Measurements from ENCODE around the gene TMEM63A. TPM values are rescaled to one million over a fixed set of nuclear protein-coding genes. Genes with fewer than 3 reads are reported as not detected.

The TMEM63A gene
- total RNA-seq, 1 donor: 26.4 TPM

DNA sequence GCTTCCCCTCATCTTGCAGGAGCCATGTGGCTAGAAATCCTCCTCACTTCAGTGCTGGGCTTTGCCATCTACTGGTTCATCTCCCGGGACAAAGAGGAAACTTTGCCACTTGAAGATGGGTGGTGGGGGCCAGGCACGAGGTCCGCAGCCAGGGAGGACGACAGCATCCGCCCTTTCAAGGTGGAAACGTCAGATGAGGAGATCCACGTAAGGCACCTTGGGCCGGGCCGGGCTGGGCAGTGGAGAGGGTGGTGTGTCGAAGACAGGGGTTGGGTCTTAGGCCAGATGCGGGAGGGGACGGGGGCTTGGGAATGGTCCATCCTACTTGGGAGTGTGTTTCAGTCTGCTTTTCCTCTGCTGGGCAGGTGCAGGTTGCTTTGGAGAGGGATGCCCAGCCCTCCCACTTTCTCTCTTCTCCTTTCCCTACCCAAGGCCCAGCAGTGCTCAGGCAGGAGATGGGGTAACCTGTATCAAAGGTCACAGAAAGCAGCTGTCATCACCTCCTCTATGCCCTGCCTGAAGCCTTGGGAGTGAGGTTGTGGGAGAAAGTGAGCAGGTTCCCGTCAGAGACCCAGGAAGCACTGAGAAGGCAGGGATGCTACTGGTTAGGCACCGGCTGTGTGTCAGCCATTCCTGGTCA is 53.4 kb downstream of the TMEM63A start:
- no peak for DNase-seq (ENCODE audit: low read depth)
- TF ChIP-seq, protein P1, sequence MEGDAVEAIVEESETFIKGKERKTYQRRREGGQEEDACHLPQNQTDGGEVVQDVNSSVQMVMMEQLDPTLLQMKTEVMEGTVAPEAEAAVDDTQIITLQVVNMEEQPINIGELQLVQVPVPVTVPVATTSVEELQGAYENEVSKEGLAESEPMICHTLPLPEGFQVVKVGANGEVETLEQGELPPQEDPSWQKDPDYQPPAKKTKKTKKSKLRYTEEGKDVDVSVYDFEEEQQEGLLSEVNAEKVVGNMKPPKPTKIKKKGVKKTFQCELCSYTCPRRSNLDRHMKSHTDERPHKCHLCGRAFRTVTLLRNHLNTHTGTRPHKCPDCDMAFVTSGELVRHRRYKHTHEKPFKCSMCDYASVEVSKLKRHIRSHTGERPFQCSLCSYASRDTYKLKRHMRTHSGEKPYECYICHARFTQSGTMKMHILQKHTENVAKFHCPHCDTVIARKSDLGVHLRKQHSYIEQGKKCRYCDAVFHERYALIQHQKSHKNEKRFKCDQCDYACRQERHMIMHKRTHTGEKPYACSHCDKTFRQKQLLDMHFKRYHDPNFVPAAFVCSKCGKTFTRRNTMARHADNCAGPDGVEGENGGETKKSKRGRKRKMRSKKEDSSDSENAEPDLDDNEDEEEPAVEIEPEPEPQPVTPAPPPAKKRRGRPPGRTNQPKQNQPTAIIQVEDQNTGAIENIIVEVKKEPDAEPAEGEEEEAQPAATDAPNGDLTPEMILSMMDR (IDR thresholded peaks at IDR 0.05; ENCODE audit: insufficient read depth, low read length): no peak
- no peak overlapping the region for H3K4me3 ChIP-seq (ENCODE audit: low read depth, low read length)

DNA sequence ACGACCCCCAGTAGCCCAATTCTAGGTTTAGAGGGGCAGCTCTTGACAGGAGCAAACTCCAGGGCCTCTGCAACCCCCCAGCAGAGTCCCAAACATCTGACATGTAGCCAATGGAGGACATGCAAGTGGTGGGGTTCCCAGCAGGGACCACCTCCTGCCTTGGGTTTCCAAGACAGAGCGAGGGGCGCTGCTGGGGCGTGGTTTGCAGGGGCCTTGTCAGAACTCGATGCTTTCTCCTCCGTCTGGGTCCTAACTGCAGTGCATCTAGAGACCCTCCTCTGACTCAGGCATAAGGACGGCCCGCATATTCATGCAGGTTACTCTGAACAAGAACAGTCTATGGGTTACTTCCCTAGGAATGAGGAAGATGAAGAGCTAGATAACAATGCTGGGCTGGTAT is 55.1 kb downstream of the TMEM63A start:
- no peak overlapping the region for H3K4me3 ChIP-seq (ENCODE audit: low read depth, low read length)
- no peak for DNase-seq (ENCODE audit: low read depth)
- TF ChIP-seq, protein P1 (IDR thresholded peaks at IDR 0.05; ENCODE audit: insufficient read depth, low read length): no peak

DNA sequence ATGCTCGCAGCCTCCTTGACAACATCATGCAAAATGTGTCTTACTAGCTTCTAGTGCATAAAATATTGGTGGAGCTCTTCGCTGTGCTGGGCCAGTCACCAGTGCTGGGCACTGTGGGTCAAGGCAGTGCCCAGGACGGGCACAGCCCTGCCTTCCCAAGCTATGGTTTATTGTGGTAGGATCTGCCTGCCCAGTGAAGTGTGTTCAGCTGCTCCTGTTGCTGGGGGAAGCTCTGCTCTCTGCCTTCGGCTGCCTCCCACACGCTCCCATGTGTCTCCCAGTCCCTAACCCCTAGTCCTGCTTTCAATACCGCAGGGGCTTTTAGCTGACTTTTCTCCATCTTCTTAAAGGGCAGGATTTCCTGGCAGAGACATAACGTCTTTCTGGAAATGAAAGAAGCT is 56.6 kb downstream of the TMEM63A start:
- DNase-seq (ENCODE audit: low read depth): no peak
- no peak overlapping the region for H3K4me3 ChIP-seq (ENCODE audit: low read depth, low read length)
- TF ChIP-seq, protein P1 (IDR thresholded peaks at IDR 0.05; ENCODE audit: insufficient read depth, low read length): no peak

DNA sequence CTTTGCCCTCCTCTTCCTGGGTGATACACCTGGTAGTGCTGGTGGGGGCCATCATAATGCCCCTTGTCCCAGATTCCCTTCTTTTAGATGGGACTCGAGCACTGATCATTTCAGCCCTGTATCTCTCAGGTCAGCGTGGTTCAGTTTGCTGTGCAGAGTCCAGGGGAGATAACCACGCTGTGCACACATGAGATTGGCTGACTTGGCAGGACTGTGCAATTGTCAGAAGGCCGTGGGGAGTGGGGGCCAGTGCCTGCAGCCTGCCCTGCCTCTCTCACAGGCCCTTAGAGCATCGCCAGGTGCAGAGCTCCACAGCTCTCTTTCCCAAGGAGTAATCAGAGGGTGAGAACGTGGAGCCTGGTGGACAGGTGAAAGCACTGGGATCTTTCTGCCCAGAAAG is 57.1 kb downstream of the TMEM63A start:
- H3K4me3 ChIP-seq (ENCODE audit: low read depth, low read length): no peak overlapping the region
- TF ChIP-seq, protein P1 (IDR thresholded peaks at IDR 0.05; ENCODE audit: insufficient read depth, low read length): no peak
- no peak for DNase-seq (ENCODE audit: low read depth)

DNA sequence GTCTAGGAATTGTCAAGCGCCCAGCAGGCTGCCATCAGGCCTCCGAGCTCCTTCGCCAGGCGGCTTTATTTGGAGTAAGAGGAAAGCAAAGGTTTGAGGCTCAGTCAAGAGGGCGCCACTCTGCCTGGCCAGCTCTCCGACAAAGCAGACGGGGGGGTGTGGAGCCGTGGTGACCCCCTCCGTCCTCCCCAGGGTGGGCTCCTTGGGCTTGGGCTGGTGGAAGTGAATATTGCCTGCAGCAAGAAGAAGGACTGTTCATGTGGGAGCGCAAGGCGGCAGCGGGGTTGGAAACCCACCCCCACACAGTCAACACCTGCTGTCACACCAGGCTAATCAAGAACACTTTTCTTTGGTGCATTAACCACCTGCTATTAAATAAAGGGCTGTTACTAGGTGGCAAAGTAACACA is 57.6 kb downstream of the TMEM63A start:
- no peak for DNase-seq (ENCODE audit: low read depth)
- TF ChIP-seq, protein P1 (IDR thresholded peaks at IDR 0.05; ENCODE audit: insufficient read depth, low read length): no peak
- no peak overlapping the region for H3K4me3 ChIP-seq (ENCODE audit: low read depth, low read length)

DNA sequence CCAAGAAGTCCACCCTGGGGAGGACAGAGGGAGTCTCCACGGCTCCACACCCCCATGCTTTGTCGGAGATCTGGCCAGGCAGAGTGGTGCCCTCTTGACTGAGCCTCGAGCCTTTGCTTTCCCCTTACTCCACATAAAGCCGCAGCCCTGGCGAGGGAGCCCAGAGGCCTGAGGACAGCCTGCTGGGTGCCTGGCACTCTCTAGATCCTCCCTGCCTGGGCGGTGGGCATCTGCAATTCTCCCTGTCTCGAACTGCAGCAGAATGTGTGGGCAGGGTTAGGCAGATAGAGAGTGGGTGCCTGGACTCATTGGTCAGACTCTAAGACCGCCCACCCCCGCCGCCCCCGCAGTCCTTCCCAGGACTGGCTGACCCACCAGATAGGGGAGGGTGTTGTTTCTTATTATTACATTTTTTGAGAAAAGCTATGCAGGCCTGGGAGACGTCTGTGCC is 58.3 kb downstream of the TMEM63A start:
- DNase-seq (ENCODE audit: low read depth): no peak
- no peak overlapping the region for H3K4me3 ChIP-seq (ENCODE audit: low read depth, low read length)
- TF ChIP-seq, protein P1 (IDR thresholded peaks at IDR 0.05; ENCODE audit: insufficient read depth, low read length): no peak
